K562 (cell line): Measurements from ENCODE around the gene ASIC1. TPM values are rescaled to one million over a fixed set of nuclear protein-coding genes. Genes with fewer than 3 reads are reported as not detected.
A peak's percentile ranks its signal among the peaks of the same experiment; 100 is the strongest.

ENCODE experiments used
- ATAC-seq: fragments of 200-7000 bp; cut with Tn5 transposase; 3 replicates; pipeline ENCODE4 v1.9.1; 2020; ENCODE audit warnings: moderate library complexity
- BruUV-seq: library from RNA; stranded (reverse); fragments of 400-500 nt; replicated peaks from 2 replicates; lab custom pipeline; 2021; lab: Mats Ljungman, UMichigan
- CTCF ChIA-PET: fragments of 300-600 bp; formaldehyde crosslinking; extraction: SDS; loops from one replicate; lab custom pipeline; 2021; ENCODE audit warnings: low intra/inter-chr PET ratio; lab: Yijun Ruan, JAX
- POLR2A ChIA-PET: fragments of 300-600, 350-650 bp; sonication (Branson Sonifier 250); formaldehyde crosslinking; extraction: SDS; loops from one replicate; lab custom pipeline; 2021; ENCODE audit warnings: antibody characterized with exemption, inconsistent platforms; lab: Yijun Ruan, JAX
- DNase-seq, 4 experiments: peaks; one replicate each; pipeline versions ENCODE4 v3.0.0 to v3.0.0-alpha.2; 2011 to 2018; ENCODE audit warnings: low spot score in 3 of 4, mixed read lengths in 3 of 4; ENCODE audit errors: extremely low read depth in 1 of 4
- FAIRE-seq: peaks from 2 replicates; lab custom pipeline; 2011; peaks lifted over from hg19 to GRCh38; lab: Jason Lieb, UNC
- H2AFZ ChIP-seq: 2 replicates; pipeline ENCODE4 v1.6.0; 2011; ENCODE audit warnings: low read depth, low read length, control low read depth, inconsistent platforms
- H3K27ac ChIP-seq: fragments of 200-600 bp; 3 replicates; pipeline ENCODE4 v1.8.0; 2011; ENCODE audit warnings: low read depth, mild to moderate bottlenecking, control low read depth, inconsistent platforms, low read length, moderate library complexity, mixed read lengths; ENCODE audit errors: extremely low read depth
- H3K27me3 ChIP-seq, 2 experiments: fragments of 300-600 bp in 1 of 2; 2 replicates in 1 of 2; 3 replicates in 1 of 2; pipeline versions ENCODE4 v1.6.0 to v1.8.0; 2011; ENCODE audit warnings: inconsistent platforms in 2 of 2, low read length in 2 of 2, mild to moderate bottlenecking in 1 of 2, mixed read lengths in 1 of 2, moderate library complexity in 1 of 2; ENCODE audit not compliant: control insufficient read depth in 2 of 2, insufficient read depth in 2 of 2
- H3K36me3 ChIP-seq: fragments of 300-600 bp; 3 replicates; pipeline ENCODE4 v1.8.0; 2011; ENCODE audit warnings: mild to moderate bottlenecking, low read length, inconsistent platforms; ENCODE audit not compliant: control insufficient read depth, insufficient read depth
- H3K4me1 ChIP-seq, 2 experiments: fragments of 200-600 bp in 1 of 2; replicated peaks in 1 of 2; 2 replicates in 1 of 2; 3 replicates in 1 of 2; pipeline versions ENCODE4 v1.5.1 to v1.8.0; 2011; ENCODE audit warnings: inconsistent platforms in 2 of 2, low read length in 2 of 2, mild to moderate bottlenecking in 1 of 2, mixed read lengths in 1 of 2, moderate library complexity in 1 of 2; ENCODE audit not compliant: control insufficient read depth in 2 of 2, insufficient read depth in 2 of 2
- H3K4me2 ChIP-seq: 2 replicates; pipeline ENCODE4 v1.6.1; 2011; ENCODE audit warnings: low read length, control low read depth, inconsistent platforms, mixed read lengths; ENCODE audit not compliant: insufficient read depth
- H3K4me3 ChIP-seq: fragments of 200-600 bp; sonication (generic), shearing (Covaris generic); 2 replicates; pipeline ENCODE4 v1.5.1; 2016; ENCODE audit warnings: control low read depth, inconsistent platforms
- H3K79me2 ChIP-seq: fragments of 200-600 bp; 3 replicates; pipeline ENCODE4 v1.8.0; 2011; ENCODE audit warnings: low read length, inconsistent platforms; ENCODE audit not compliant: control insufficient read depth, insufficient read depth
- H3K9ac ChIP-seq, 2 experiments: 2 replicates each; pipeline versions ENCODE4 v1.6.0 to v1.6.1; 2011; ENCODE audit warnings: low read depth in 2 of 2, low read length in 2 of 2, control low read depth in 1 of 2, inconsistent platforms in 1 of 2, mild to moderate bottlenecking in 1 of 2, mixed read lengths in 1 of 2; ENCODE audit not compliant: insufficient read depth in 1 of 2
- H3K9me1 ChIP-seq: one replicate; pipeline ENCODE4 v1.6.0; 2011; ENCODE audit warnings: inconsistent platforms, mild to moderate bottlenecking, low read length, moderate library complexity; ENCODE audit not compliant: control insufficient read depth, insufficient read depth
- H3K9me3 ChIP-seq: replicated peaks from 2 replicates; pipeline ENCODE4 v1.5.1; 2011; ENCODE audit warnings: low read depth, low read length, inconsistent platforms; ENCODE audit not compliant: control insufficient read depth, insufficient read depth
- H4K20me1 ChIP-seq: replicated peaks from 2 replicates; pipeline ENCODE4 v1.6.1; 2011; ENCODE audit warnings: low read length, inconsistent platforms, mixed read lengths; ENCODE audit not compliant: control insufficient read depth, insufficient read depth
- CBX8 ChIP-seq: fragments of 200-600 bp; sonication (generic); IDR thresholded peaks from 2 replicates; pipeline ENCODE4 v1.6.1; 2012; ENCODE audit warnings: borderline replicate concordance, mixed run types, low read depth, mild to moderate bottlenecking, moderate library complexity, mixed read lengths, low read length, control low read depth, inconsistent platforms; ENCODE audit not compliant: poor library complexity, severe bottlenecking; ENCODE audit errors: extremely low read depth
- CEBPB ChIP-seq: fragments of 450-650 bp; IDR thresholded peaks from 2 replicates; pipeline ENCODE4 v1.6.1; 2016; ENCODE audit warnings: missing genetic modification characterization, missing compliant biosample characterization
- CEBPG ChIP-seq, 3 experiments: fragments of 200-800 bp in 1 of 3; sonication (Bioruptor generic) in 1 of 3; sonication (generic) in 1 of 3; formaldehyde crosslinking in 1 of 3; IDR thresholded peaks in 2 of 3; conservative IDR thresholded peaks in 1 of 3; 2 replicates each; pipeline versions ENCODE4 v1.6.1 to v1.8.0; 2016 to 2022; ENCODE audit warnings: missing compliant biosample characterization in 2 of 3, missing genetic modification characterization in 2 of 3, mild to moderate bottlenecking in 1 of 3, missing genetic modification reagents in 1 of 3
- CTCF ChIP-seq, 3 experiments: IDR thresholded peaks in 2 of 3; conservative IDR thresholded peaks in 1 of 3; 2 replicates each; pipeline ENCODE4 v1.5.1; 2011 to 2012; ENCODE audit warnings: low read length in 3 of 3, mild to moderate bottlenecking in 3 of 3, control low read depth in 2 of 3, improper control_type of control experiment in 1 of 3, inconsistent platforms in 1 of 3, low read depth in 1 of 3, mixed read lengths in 1 of 3, moderate library complexity in 1 of 3; ENCODE audit not compliant: insufficient read depth in 2 of 3
- ERF ChIP-seq: fragments of 450-650 bp; formaldehyde crosslinking; IDR thresholded peaks from 2 replicates; pipeline ENCODE4 v1.4.0; 2020; ENCODE audit warnings: mild to moderate bottlenecking, mixed read lengths
- RAD21 ChIP-seq, 2 experiments: fragments of 250-450 bp in 1 of 2; fragments of 450-650 bp in 1 of 2; sonication (Bioruptor Pico) in 1 of 2; formaldehyde crosslinking in 1 of 2; IDR thresholded peaks in 1 of 2; conservative IDR thresholded peaks in 1 of 2; 2 replicates each; pipeline versions ENCODE4 v1.4.0 to v1.8.0; 2020 to 2022; ENCODE audit warnings: mild to moderate bottlenecking in 2 of 2, moderate library complexity in 1 of 2
- SMC3 ChIP-seq: conservative IDR thresholded peaks from 2 replicates; pipeline ENCODE4 v1.6.1; 2011; ENCODE audit warnings: low read depth, low read length, improper control_type of control experiment; ENCODE audit not compliant: insufficient read depth
- ZBTB8A ChIP-seq: fragments of 450-650 bp; IDR thresholded peaks from 2 replicates; pipeline ENCODE4 v1.6.1; 2018; ENCODE audit warnings: mild to moderate bottlenecking, moderate library complexity; ENCODE audit not compliant: partially characterized antibody
- WGBS: fragments of 100-300 bp; shearing (Covaris generic); methylation state at CpG from one replicate; pipeline ENCODE4 v1.1.6; 2016; ENCODE audit warnings: low coverage, mixed read lengths; ENCODE audit not compliant: insufficient coverage; ENCODE audit errors: missing lambda C conversion rate; 5-methylcytosine and 5-hydroxymethylcytosine counted together
- in situ Hi-C: fragments of 300-500 bp; cut with MboI; formaldehyde crosslinking; loops from 4 replicates; pipeline ENCODE4 v1.15.0; 2018; ENCODE audit warnings: inconsistent platforms, mixed read lengths
- intact Hi-C: fragments of 100-400 bp; cut with micrococcal nuclease; formaldehyde crosslinking; loops from 2 replicates; pipeline ENCODE4 v1.14.2; 2022
- polyA plus RNA-seq, 8 experiments: library from polyadenylated mRNA; depleted of rRNA in 4 of 8; stranded (reverse) in 5 of 8; unstranded in 3 of 8; fragments of >200 nt; fragmentation: Nextera tagmentation in 2 of 8; fragmentation: Illumina TruSeq in 1 of 8; extraction: Ambion mirVana in 2 of 8; extraction: Trizol in 1 of 8; gene quantifications; 2 replicates each; pipeline versions ENCODE4 v1.2.1 to v1.2.3, GENCODE V29; 2011 to 2014; ENCODE audit warnings: inconsistent platforms in 1 of 8, missing spikeins in 1 of 8
- total RNA-seq, 7 experiments: library from RNA; depleted of rRNA in 6 of 7; stranded (reverse); fragments of >200 nt in 6 of 7; fragmentation: Illumina TruSeq in 2 of 7; extraction: Trizol in 2 of 7; gene quantifications; 2 replicates each; pipeline versions ENCODE4 v1.2.1 to v1.2.3, GENCODE V29; 2011 to 2021; ENCODE audit warnings: low replicate concordance in 1 of 7

Gene ASIC1
- total and polyA plus RNA-seq, 9 of the 15 experiments (the other 6 are each of a cell fraction or from before 2014, with no cell fraction given) = 0.01 to 1.7 (median 0.45) TPM

- peak; percentile 57 for ATAC-seq
- Histone ChIP-seq H3K36me3 (peaks cover 41% of the 10 kb centered on the region), H3K79me2 (no peaks in the 10 kb centered on the region), H3K4me1 (peaks cover 16% of the 10 kb centered on the region in 2 experiments), H3K9ac (no peak overlapping the region), H3K4me2 (no peak overlapping the region), H3K27ac (no peak overlapping the region), H3K27me3 (no peaks in the 10 kb centered on the region), H3K4me3 (no peak overlapping the region), H4K20me1 (no peaks in the 10 kb centered on the region), H2AFZ (no peak overlapping the region), H3K9me1 (no peaks in the 10 kb centered on the region), H3K9me3 (no peaks in the 10 kb centered on the region)
- 59% methylated on average over 3 of the region's 3 CpGs for WGBS
- intact Hi-C loops (no loop called here), in situ Hi-C loops (no loop called here)
- ChIA-PET POLR2A (interaction anchor here (0.6 to 1.5 kb wide), 3 partner anchors 10 to 70 kb away, joined by 3 to 4 read pairs (median 4); no protein-coding TSS in a partner anchor), CTCF (interaction anchor here (1.4 kb wide), 1 partner anchor 74 kb away, joined by 3 read pairs; no protein-coding TSS in a partner anchor)
- TF ChIP-seq CEBPB (tag) = peak; percentile 77
- no peak for TF ChIP-seq ERF (CRISPR knock-in tag)
- TF ChIP-seq SMC3 = 0 out of 2 replicates have a peak, but pooled peaks have one; percentile 8
- TF ChIP-seq CBX8 = no peak
- peak; percentile 56; the same call in 1 of the 2 replicates for TF ChIP-seq CEBPG (CRISPR knock-in tag; IDR thresholded peaks at IDR 0.05)
- TF ChIP-seq CEBPG (tag; conservative IDR thresholded peaks at IDR 0.05 in 1 of 2, IDR thresholded peaks at IDR 0.05 in 1 of 2) = peak; percentile 39 to 46; a peak in 2 of 4 replicates
- peak; percentile 33 to 52 (median 50); a peak in 4 of 6 replicates for TF ChIP-seq CTCF (IDR thresholded peaks at IDR 0.05 in 2 of 3, conservative IDR thresholded peaks at IDR 0.05 in 1 of 3; ENCODE audit: insufficient read depth in 2 of 3, low read depth in 1 of 3, low read length in 3 of 3)
- peak in 1 of 2 experiments; percentile 49; a peak in 2 of 4 replicates for TF ChIP-seq RAD21 (CRISPR knock-in tag; conservative IDR thresholded peaks at IDR 0.05 in 1 of 2, IDR thresholded peaks at IDR 0.05 in 1 of 2)
- TF ChIP-seq ZBTB8A = no peak
- BruUV-seq = no TSS peak
- peak; percentile 88 for FAIRE-seq
- peak; percentile 31 to 45 (median 38) for DNase-seq
These were observed 44.3 kb downstream of the ASIC1 start for GRCh38 chr12:50101663-50102062.
